ENCODE results near the gene SH2B3. TPM values are rescaled to one million over a fixed set of nuclear protein-coding genes. Genes with fewer than 3 reads are reported as not detected.
A peak's percentile ranks its signal among the peaks of the same experiment; 100 is the strongest.
"Not testable (repeated sequence)": the region's sequence is repeated elsewhere in the genome, so short reads cannot be mapped to it uniquely, and the experiment has no call there.

The SH2B3 gene
- polyA plus RNA-seq, 1 donor from 2014 or later, result 10.3 TPM

DNA sequence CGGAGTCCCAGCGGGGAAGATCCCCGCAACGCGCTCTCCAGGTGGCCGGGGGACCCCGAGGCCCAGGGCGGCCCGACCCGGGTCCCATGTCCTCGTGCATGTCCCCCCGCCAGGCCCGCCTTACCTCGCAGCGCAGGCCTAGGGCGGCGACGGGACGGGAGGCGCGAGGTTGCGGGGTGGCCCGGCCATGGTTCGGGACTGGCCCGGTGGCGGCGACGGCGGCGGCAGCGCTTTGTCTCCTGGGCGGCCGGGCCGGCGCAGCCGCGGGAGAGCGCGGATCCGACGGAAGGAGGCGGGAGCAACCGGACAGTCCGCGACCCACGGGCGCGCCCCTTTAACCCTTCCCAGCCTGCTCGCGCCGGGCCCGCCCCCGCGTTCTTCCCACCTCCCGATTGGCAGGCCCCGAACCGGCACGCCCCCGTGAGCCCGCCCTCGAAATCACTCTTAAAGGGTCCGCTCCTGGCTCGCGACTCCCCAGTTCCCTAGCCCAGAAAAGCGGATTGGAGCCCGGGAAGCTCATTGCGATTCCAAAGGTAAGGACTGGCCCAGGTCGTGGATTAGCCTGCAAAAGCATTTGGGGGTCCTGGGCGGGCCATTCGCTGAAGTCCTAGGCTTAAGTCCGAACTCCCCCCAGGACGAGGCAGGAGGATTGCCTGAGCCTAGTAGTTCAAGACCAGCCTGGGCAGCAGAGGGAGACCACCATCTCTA, 36.8 kb upstream of the SH2B3 start, which contains the start of gene PHETA1:
TSS of gene PHETA1 (minus strand) at position 308 of the 708 bp plus-strand sequence. CDS start 5,668 bp downstream, outside the sequence.
- peaks cover 12 to 17% (median 16%) of the 10 kb centered on the region in 3 donors for H3K4me1 Mint-ChIP-seq
- peaks cover 6% of the 10 kb centered on the region for H3K27me3 Mint-ChIP-seq
- H3K9me3 Mint-ChIP-seq, result no peaks in the 10 kb centered on the region
- H3K27ac Mint-ChIP-seq, result peak within 1 kb of the TSS in 2 of 3 donors; percentile 78 to 90
- H3K36me3 Mint-ChIP-seq, result peaks cover 3% of the 10 kb centered on the region
- H3K4me3 Mint-ChIP-seq, result peak within 1 kb of the TSS; percentile 85 to 97 (median 90)

DNA sequence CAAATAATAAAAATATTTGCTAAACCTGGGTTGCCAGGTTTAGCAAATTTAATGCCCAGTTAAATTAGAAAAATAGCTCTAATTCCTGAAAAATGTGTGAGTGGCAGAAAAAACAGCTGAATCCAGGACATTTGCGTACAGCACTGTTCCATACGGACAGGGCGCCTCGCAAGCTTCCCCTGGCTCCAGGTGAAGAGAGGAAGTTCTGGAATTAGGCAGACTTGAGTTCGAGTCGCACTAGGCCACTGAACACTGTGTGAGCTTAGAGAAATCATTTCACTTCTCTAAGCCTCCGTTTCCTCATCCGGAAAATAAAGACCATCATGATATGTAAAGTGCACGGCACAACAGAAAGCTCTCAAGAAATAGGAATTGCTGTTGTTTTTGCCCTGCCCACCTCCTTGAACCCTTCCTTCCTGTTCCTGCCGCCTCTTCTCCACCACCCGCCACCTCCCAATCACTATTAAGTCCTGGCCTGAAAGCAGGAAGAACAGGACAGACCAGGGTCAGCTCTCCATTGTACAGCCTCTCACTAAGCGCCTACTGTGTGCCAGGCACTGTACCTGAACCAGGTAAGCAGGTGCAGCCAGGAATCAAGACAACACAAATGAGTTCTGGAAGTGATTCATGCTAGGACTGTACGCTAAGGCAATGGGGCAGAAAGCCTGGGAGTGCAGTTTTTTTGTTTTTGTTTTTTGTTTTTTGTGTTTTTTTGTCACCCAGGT, 36.1 kb upstream of the SH2B3 start:
- Mint-ChIP-seq H3K36me3 (peaks cover 3% of the 10 kb centered on the region), H3K27me3 (peaks cover 6% of the 10 kb centered on the region), H3K9me3 (no peaks in the 10 kb centered on the region), H3K4me3 (peak overlapping the region; percentile 58 to 97 (median 90)), H3K4me1 (peaks cover 12 to 17% (median 16%) of the 10 kb centered on the region in 3 donors), H3K27ac (peak overlapping the region in 1 of 3 donors; percentile 90)

DNA sequence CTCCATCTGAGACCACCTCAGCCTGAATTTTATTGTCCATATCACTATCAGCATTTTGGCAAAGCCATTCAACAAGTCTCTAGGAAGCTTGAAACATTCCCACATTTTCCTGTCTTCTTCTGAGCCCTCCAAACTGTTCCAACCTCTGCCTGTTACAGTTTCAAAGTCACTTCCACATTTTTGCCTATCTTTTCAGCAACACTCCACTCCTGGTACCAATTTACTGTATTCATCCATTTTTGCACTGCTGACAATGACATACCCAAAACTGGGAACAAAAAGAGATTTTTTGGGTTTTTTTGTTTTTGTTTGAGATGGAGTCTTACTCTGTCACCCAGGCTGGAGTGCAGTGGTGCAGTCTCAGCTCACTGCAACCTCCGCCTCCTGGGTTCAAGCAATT, 32.5 kb upstream of the SH2B3 start:
- not testable (repeated sequence) for H3K9me3 Mint-ChIP-seq, H3K4me1 Mint-ChIP-seq, H3K27me3 Mint-ChIP-seq, H3K36me3 Mint-ChIP-seq, H3K27ac Mint-ChIP-seq
- H3K4me3 Mint-ChIP-seq, result peak overlapping the region in 1 of 4 donors; percentile 63

DNA sequence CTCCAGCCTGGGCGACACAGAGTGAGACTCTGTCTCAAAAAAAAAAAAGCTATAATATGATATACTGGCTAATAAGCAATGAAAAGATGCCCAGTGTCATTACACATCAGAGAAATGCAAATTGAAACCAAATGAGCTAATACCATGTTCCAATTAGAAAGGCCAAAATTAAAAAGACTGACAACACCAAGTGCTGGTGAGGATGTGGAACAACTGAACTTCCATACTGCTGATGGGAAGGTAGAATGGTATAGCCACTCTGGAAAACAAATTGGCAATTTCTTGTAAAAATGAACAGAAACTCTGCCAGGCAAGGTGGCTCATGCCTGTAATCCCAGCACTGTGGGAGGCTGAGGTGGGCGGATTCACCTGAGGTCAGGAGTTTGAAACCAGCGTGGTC, 28.3 kb upstream of the SH2B3 start:
- Mint-ChIP-seq H3K4me3 (no peak overlapping the region), H3K4me1 (peaks cover 0 to 2% (median 0%) of the 10 kb centered on the region in 3 donors), H3K9me3 (peaks cover 0 to 2% (median 0%) of the 10 kb centered on the region in 3 donors), H3K36me3 (no peaks in the 10 kb centered on the region), H3K27me3 (no peaks in the 10 kb centered on the region), H3K27ac (no peak overlapping the region)

DNA sequence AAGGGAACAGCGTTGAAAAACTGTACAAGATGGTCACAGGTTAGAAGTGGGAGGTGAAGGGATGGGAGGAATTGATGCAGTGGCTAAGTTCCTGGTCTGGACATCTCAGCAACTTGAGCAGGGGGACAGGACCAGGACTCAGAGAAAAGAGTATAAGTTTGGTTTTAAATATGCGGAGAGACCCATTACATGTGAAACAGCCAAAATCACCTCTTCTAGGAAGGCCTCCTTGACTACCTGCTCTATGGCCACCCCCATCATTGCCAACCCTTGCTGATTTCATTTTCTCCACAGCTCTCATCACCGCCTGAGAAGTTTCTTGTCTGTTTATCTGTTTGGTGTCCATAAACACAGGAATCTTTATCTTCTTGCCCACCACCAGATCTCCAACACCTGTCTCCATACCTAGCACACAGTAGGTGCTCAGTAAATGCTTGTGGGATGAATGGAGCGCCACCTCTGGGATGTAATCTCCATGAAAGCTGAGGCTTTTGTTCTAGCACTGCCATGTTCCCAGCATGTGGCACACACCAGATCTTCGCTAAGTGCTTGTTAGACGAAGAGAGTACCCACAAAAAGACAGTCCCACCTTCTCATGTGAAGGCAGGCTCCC, 25.7 kb upstream of the SH2B3 start:
- no peak overlapping the region for H3K27ac Mint-ChIP-seq
- H3K36me3 Mint-ChIP-seq, result no peaks in the 10 kb centered on the region
- H3K4me1 Mint-ChIP-seq, result no peaks in the 10 kb centered on the region
- H3K27me3 Mint-ChIP-seq, result no peaks in the 10 kb centered on the region
- H3K9me3 Mint-ChIP-seq, result peaks cover 0 to 2% (median 0%) of the 10 kb centered on the region in 3 donors
- no peak overlapping the region for H3K4me3 Mint-ChIP-seq

DNA sequence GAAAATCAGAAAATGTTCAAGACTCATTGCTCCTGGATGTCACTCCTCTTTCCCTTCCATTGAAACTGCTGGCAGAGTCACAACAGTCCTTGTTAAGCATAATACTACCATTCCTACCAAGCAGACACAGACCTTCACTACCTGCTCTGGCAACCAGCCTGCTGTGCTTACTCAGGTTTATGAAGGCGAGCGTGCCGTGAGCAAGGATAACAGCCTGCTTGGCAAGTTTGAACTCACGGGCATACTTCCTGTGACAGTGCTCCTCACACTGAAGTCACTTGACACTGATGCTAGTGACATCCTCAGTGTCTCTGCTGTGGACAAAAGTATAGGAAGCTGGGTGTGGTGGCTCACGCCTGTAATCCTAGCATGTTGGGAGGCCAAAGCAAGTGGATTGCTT, 21.1 kb upstream of the SH2B3 start:
- no peak overlapping the region for H3K27ac Mint-ChIP-seq

DNA sequence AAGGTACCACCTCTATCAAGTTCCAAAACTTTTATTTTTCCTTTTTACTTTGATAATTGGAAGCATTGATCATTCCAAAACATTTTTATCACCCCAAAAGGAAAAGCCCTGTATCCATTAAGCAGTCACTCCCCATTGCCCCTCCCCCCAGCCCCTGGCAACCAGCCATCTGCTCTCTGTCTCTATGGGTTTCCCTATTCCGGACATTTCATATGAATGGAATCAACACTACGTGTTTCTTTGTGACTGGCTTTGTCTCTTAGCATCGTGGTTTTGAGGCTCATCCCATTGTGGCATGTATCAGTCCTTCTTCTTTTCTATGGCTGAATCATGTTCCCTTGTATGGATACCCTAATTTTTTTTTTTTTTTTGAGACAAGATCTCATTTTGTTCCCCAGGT, 18.8 kb upstream of the SH2B3 start:
- no peak overlapping the region for H3K4me3 Mint-ChIP-seq
- no peaks in the 10 kb centered on the region for H3K36me3 Mint-ChIP-seq
- no peaks in the 10 kb centered on the region for H3K9me3 Mint-ChIP-seq
- peaks cover 3% of the 10 kb centered on the region for H3K27me3 Mint-ChIP-seq
- no peak overlapping the region for H3K27ac Mint-ChIP-seq
- peaks cover 4 to 10% (median 9%) of the 10 kb centered on the region in 3 donors for H3K4me1 Mint-ChIP-seq

More for the DNA sequence above, 21.1 kb upstream of the SH2B3 start:
- Mint-ChIP-seq H3K27me3 (peaks cover 2% of the 10 kb centered on the region), H3K36me3 (no peaks in the 10 kb centered on the region), H3K4me3 (no peak overlapping the region), H3K9me3 (no peaks in the 10 kb centered on the region), H3K4me1 (peaks cover 3 to 7% (median 5%) of the 10 kb centered on the region in 3 donors)

DNA sequence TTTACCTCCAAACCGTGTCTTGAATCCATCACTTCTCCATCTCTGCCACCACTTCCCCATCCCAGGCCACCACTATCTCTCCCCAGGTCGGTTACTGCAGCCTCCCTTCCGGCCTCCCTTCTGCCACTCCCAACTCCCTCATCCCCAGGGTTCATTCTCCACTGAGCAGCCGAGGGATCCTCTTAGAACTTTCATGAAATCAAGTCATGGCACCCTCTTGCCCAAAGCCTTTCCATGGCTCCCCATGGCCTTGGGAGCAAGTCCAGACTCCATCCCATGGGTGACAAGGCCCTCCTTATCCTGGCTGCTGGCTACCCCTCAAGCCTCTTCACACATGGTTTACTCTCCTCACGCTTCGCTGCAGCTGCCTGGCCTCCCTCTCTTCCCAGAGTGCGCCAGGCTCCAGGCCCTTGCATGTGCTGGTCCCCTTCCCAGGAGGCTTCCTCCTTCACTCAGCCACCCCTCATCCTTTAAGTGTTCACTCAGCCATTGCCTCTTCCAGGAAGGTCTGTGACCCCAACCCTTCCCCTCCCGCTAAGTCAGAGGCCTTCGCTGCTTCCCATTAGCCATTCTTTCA, 17.9 kb upstream of the SH2B3 start:
- H3K4me1 Mint-ChIP-seq, result peaks cover 4 to 10% (median 9%) of the 10 kb centered on the region in 3 donors
- no peaks in the 10 kb centered on the region for H3K9me3 Mint-ChIP-seq
- H3K27ac Mint-ChIP-seq, result peak overlapping the region in 1 of 3 donors; percentile 59
- H3K36me3 Mint-ChIP-seq, result no peaks in the 10 kb centered on the region
- peaks cover 3% of the 10 kb centered on the region for H3K27me3 Mint-ChIP-seq
- H3K4me3 Mint-ChIP-seq, result no peak overlapping the region

DNA sequence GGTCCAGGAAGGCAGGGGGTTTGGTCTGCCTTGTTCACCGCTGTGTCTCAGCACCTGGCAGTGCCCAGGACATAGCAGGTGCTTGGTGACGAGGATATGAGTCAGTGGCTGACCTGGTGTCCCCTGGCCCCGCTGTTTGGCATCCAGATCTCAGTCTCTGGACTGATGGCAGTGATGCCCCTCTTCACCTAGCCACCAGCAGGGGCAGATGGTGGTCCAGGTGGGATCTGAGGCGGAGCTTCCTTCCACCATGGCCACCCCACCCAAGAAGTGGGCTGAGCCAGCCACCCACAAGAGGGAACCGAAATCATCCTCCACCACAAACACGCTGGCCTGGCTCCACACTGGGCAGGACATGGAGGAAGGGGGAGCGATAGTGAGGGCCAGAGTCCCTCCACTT, 16.1 kb upstream of the SH2B3 start:
- no peaks in the 10 kb centered on the region for H3K36me3 Mint-ChIP-seq
- peaks cover 3% of the 10 kb centered on the region for H3K27me3 Mint-ChIP-seq
- peak overlapping the region in 2 of 4 donors; percentile 65 to 74 for H3K4me3 Mint-ChIP-seq
- H3K9me3 Mint-ChIP-seq, result no peaks in the 10 kb centered on the region
- H3K27ac Mint-ChIP-seq, result no peak overlapping the region
- peaks cover 4 to 10% (median 9%) of the 10 kb centered on the region in 3 donors for H3K4me1 Mint-ChIP-seq

DNA sequence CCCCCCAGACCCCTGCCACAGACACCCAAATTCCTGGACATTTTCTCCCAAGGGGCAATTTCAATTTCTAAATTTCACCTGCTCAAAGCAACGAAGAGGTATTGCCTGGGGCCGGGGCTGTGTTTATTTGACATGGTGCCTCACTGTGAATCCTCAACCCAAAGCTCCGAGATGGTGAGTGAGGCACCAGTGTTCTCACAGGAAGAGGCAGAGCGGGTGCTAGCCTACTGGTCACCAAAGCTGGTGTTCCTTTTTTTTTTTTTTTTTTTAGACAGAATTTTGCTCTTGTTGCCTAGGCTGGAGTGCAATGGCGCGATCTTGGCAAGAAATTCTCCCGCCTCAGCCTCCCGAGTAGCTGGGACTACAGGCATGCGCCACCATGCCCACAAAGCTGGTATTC, 14.8 kb upstream of the SH2B3 start:
- no peaks in the 10 kb centered on the region for H3K9me3 Mint-ChIP-seq
- H3K4me3 Mint-ChIP-seq, result peak overlapping the region in 1 of 4 donors; percentile 49
- H3K36me3 Mint-ChIP-seq, result no peaks in the 10 kb centered on the region
- peaks cover 4 to 10% (median 9%) of the 10 kb centered on the region in 3 donors for H3K4me1 Mint-ChIP-seq
- H3K27me3 Mint-ChIP-seq, result peaks cover 3% of the 10 kb centered on the region
- H3K27ac Mint-ChIP-seq, result no peak overlapping the region

DNA sequence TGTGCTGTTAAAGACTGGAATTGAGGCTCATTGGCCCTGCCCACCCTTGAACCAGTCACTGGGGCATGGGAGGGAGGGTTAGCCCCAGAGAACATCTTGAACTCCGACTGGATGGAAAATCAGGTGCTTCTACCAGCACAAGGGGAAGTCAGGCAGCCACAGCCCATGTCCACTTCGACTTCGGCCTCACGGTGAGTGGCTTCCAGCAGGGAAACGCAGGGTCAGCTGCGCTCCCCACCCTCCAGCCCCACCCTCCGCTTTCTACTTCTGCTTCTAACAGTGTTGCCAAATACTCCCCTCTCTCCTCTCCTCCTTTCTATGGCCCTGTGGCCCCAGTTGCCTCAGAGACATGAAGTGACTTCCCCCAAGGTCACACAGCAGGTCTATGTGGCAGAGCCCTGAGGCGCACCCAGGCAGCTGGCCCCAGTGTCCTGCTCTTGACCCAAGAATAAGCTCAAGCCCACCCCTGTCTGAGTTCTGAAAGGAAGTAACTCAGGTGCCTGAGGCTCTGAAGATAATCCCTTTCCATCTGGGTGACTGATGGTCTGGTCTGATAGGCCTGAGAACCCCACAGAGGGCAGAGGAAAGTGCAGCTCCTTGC, 11.9 kb upstream of the SH2B3 start:
- H3K36me3 Mint-ChIP-seq, result no peaks in the 10 kb centered on the region
- H3K27ac Mint-ChIP-seq, result peak overlapping the region in 1 of 3 donors; percentile 53
- H3K4me3 Mint-ChIP-seq, result no peak overlapping the region
- H3K9me3 Mint-ChIP-seq, result no peaks in the 10 kb centered on the region
- peaks cover 7 to 19% (median 15%) of the 10 kb centered on the region in 3 donors for H3K4me1 Mint-ChIP-seq
- H3K27me3 Mint-ChIP-seq, result peaks cover 1% of the 10 kb centered on the region

DNA sequence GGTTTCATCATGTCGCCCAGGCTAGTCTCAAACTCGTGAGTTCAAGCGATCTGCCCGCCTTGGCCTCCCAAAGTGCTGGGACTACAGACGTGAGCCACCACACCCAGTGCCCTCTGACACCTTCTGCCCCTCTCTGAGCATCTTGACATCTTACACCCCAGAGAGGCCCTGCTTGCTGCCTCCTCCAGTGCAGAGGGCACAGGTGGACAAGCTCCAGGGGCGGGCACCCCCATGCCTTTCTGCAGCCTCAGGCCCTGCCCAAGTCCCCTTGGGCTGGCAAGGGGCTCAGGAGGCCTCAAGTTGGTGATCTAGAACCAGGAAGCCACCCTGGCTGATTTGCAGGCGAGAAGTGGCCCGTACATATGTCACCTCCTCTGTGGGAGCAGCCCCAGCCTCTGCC, 11.2 kb upstream of the SH2B3 start:
- H3K9me3 Mint-ChIP-seq, result no peaks in the 10 kb centered on the region
- H3K27ac Mint-ChIP-seq, result peak overlapping the region in 1 of 3 donors; percentile 53
- no peak overlapping the region for H3K4me3 Mint-ChIP-seq
- no peaks in the 10 kb centered on the region for H3K36me3 Mint-ChIP-seq
- H3K27me3 Mint-ChIP-seq, result peaks cover 1% of the 10 kb centered on the region
- H3K4me1 Mint-ChIP-seq, result peaks cover 10 to 20% (median 17%) of the 10 kb centered on the region in 3 donors

DNA sequence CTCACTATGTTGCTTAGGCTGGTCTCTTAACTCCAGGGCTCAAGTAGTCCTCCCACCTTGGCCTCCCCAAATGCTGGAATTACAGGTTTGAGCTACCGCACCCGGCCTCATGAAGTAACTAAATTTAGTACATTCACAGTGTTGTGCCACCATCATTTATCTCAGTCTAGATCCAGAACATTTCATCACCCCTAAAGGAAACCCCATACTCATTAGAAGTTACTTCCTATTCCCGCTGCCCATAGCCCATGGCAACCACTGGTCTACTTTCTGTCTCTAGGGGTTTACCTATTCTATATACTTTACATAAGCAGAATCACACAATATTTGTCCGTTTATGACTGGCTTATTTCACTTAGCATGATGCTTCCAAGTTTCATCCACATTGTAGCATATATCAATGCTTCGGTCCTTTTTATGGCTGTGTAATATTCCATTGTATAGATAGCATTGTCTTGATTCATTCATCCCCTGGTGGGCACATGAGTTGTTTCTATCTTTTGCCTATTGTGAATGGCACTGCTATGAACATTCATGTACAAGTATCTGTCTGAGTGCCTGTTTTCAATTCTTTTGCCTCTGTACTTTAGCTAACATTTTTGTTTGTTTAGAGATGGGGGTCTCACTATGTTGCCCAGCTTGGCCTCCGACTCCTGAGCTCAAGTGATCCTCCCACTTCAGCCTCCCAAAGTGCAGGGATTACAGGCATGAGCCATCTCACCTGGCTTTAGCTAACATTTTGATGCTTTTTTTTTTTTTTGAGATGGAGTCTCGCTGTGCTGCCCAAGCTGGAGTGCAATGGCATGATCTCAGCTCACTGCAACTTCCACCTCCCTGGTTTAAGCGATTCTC, 10.2 kb upstream of the SH2B3 start:
- Mint-ChIP-seq H3K4me1 (peaks cover 14 to 20% (median 18%) of the 10 kb centered on the region in 3 donors), H3K9me3 (no peaks in the 10 kb centered on the region), H3K4me3 (no peak overlapping the region)

DNA sequence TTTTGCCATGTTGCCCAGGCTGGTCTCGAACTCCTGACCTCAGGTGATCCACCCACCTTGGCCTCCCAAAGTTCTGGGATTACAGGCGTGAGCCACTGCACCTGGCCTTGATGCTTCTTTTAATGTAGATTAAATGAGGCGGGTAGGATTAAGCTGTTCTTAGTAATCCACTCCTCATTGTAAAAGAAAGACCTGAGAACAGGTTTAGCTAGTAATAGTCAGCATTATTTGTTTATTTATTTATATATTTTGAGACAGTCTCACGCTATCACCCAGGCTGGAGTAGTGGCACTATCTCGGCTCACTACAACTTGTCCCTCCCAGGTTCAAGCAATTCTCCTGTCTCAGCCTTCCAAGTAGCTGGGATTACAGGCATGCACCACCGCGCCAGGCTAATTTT, 9.5 kb upstream of the SH2B3 start:
- not testable (repeated sequence) for H3K4me3 Mint-ChIP-seq, H3K36me3 Mint-ChIP-seq, H3K9me3 Mint-ChIP-seq, H3K27me3 Mint-ChIP-seq, H3K27ac Mint-ChIP-seq
- H3K4me1 Mint-ChIP-seq, result peaks cover 14 to 20% (median 18%) of the 10 kb centered on the region in 3 donors

More for the DNA sequence above, 10.2 kb upstream of the SH2B3 start:
- Mint-ChIP-seq H3K27me3 (peaks cover 1% of the 10 kb centered on the region), H3K36me3 (no peaks in the 10 kb centered on the region), H3K27ac (no peak overlapping the region)

Data from IgD-negative memory B cell (primary cell).